Measurements from ENCODE around the gene FXYD7.

GRCh38 chr19:35099155-35099896 lies 43.7 kb upstream of the FXYD7 start:
- TF ChIP-seq CTCF (IDR thresholded peaks at IDR 0.05) (no peak), ZFX (IDR thresholded peaks at IDR 0.05; ENCODE audit: borderline replicate concordance) (no peak)

All from 22Rv1 (cell line).